Hematopoietic multipotent progenitor cell treated with erythropoietin and hydrocortisone succinate and interleukin-3 and kit ligand, for 17 days (in vitro differentiated cells): Measurements from ENCODE around the gene DNAH17.

Source experiments
- DNase-seq: peaks from one replicate; pipeline ENCODE4 v3.0.0-alpha.2; 2015; ENCODE audit warnings: low spot score

Gene DNAH17

DNA sequence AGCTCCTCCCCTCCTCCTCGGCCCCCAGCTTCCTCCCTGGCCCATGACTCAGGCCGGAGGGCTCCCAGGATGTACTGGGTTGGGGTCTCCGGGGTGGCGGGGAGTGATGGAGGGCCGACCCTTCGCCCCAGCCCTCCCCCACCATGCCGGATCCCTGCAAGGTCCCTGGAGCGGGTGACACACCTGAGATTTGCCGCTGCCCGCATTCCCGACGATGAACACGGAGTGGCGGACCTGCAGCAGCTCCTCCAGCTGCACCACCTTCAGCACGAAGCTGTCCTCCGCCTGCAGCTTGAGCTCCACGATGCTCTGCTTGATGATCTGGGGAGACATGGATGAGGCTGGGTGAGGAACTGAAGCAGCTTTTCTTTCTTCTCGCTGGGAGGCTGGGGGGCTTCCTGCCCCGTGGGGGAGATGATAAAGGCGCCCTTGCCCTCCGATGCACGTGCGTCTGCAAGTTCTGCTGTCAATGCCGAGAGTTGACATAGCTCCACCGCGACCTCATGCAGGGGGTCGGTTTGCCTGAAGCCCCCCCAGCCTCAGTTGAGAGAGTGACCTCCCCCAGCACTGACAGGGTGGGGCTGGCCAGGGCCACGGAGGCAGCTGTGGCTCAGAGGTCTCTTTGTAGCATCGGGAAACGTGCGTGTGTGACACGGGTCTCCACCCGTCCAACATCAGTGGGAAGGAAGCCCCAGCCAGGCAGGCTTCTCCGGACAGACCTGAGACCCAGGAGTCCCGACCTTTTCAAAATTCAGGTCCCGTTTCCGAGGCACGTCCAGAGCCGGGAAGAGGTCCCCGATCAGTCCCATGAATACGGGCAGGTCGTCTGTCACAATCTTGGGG lies 83.1 kb downstream of the DNAH17 start:
- no peak for DNase-seq

DNA sequence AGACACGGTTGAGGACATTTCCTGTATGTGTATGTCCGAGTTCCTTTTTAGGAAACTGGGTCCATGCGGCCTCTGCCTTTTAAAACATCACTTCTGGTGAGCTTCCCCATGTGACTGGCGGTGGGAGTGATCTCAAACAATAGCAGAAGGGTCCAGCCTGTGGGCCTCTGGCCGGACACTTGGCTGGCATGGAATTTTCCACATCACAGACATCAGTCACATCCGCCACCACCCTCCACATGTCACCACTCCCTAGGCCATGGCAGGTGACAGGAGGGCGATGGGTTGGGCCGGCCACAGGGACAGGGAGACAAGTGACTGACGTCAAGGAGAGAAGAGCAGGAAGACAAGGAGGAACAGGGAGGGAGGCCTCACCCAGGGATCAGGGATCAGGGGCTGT lies 83.7 kb downstream of the DNAH17 start:
- DNase-seq, result no peak

DNA sequence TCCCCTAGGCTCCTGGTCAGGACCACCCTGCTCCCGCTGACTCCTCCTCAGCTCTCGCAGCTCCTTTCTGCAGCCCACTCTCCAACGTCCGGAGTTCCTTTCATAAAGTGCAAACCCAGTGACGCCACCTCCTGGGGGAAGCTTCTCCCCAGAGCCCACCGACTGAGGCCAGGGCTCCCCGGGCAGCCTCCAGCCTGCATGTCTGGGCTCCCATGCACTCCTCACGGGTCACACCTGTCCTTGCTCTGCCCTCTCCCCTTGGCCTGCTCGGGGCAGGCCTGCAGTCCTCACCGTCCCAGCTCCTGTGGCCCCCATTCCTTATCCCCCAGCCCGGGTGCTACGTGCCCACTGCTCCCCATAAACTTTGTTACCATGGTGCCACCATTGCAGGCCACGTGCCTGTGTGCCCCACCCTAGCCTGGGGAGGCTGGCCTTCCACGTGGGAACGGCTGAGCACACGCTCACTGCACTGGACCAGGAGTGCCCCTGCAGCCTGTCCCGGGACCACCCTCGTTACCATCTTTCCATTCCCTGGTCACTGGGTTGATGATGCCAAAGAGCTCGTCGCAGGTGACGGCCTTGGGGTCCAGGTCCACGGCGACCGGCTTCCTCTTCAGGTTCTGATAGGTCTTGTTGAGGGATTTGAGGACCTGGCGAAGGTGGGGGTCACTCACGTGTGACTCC lies 84.9 kb downstream of the DNAH17 start:
- DNase-seq, result no peak

DNA sequence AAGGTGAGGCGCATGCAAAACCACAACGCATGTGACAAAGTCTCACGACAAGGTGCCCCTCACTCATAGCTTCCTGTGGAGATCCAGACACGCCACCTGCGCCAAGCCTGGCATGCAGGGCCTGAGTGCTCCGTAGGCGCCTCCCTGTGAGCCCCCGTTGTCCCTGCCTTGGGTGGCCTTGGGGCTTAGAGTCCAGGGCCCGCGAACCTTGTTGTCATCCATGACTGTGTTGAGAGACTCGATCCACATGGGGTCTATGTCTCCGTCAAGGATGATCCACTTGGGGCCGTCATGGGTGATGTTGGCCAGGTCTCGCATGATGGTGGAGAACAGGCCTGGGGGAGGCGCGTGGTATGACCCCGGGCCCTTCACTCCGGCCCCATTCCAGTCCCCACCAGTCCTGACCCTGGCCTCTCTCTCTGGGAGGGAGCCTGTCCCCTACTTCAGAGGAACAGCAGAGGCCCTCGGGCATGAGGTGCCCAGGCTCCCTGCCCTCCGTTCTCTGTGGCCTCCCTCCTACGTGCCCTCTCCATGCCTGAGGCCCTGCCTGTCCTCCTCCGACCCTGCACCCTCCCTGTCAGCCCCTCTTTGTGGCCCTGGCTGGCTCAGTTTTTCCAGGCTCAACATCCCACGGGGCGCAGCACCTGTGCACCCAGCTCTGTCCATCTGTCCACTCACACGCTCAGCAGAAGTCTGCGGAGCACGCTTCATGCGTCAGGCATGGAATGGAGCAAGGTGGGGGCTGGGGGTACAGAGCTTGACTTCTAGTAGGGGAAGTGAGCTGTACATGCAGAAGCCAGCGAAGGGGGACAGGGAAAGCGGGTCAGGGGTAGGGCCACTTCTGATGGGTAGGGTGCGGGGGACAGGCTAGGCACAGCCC lies 85.7 kb downstream of the DNAH17 start:
- no peak for DNase-seq

DNA sequence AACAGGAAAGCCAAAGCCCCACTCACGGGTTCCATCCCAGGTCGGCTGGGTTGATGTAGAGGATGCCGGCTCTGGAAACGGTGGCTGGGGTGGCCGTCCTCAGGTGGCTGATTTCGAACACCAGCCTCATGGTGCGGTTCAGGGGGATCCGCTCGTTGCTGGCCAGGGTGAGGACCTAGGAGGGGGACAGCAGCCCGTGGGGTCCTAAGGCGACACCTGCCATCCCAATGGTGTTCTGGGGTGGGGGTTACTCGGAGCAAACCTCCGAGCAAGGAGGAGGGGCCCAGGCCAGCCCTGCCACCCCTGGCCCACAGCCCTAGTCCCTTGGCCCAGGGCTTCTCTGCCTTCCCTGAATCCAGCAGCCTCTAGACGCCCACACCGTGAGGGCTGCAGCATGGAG lies 86.5 kb downstream of the DNAH17 start:
- no peak for DNase-seq

DNA sequence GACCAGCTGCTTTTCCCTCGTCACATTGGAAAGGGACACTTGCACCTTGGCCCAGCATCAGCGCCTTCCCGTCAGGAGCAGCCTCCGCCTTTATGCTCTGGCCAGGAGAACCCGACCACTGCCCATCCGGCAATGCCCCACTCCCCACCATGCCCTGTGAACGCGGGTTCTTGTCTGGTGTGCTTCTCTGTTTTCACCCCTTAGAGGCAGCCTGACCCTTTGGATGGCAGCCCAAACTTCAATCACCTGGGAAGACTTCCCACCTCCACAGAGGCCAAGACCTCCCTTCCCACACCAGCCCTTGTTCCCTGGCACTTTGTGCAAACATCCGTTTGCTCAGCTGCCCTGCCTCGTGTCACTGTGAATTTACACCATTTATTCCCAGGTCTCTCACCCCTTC lies 87.0 kb downstream of the DNAH17 start:
- no peak for DNase-seq

DNA sequence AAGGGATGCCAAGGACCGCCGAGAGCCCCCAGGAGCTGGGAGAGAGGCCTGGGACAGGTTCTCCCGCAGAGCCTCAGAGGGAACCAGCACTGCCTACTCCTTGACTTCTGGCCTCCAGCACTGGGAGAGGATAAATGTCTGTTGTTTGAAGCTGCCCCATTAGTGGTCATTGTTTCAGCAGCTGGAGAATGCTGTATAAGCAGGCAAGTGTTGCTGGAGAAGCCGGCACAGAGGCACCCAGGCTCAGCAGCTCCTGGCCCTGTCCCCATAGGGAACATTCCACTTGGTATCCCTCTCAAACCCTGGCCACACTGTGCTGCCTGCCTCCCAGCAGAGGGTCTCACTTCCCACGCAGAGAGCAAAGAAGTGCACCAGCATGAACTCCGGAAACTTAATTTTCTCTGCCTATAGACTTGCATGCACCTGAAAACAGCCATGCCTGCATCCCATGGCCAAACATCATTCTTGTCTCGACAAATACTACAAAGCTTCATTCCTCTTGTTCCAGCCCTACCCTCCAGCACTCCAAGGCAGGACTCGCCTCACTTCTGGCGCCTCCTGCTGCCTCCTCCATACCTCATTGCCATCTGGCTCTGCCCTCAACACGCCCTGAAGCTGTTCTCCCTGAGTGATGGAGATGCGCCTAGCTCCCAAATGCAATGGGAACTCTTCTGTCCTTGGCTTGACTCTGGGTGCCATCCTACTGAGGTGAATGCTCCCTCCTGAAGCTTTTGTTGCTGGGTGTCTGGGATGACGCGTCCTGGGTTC lies 88.1 kb downstream of the DNAH17 start:
- DNase-seq, result no peak

DNA sequence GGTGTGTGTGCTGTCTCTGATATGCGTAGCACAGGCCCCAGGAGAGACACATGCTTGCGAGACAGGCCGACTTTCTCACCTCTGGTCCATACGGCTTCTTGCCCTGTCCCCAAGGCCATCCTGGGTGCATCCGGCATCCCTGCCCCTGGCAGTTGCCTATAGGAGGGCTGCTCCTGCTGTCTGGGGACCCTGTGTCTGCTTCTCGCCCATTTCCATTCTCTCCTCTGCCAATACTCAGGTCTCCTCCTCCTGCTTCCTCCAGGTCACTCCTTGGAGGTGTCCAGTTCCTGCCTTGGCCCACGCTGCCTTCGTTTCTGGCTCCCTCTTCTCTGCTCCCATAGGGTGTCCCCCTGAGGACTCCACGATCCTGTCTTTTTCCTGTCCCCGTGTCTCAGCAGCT lies 89.0 kb downstream of the DNAH17 start:
- no peak for DNase-seq

DNA sequence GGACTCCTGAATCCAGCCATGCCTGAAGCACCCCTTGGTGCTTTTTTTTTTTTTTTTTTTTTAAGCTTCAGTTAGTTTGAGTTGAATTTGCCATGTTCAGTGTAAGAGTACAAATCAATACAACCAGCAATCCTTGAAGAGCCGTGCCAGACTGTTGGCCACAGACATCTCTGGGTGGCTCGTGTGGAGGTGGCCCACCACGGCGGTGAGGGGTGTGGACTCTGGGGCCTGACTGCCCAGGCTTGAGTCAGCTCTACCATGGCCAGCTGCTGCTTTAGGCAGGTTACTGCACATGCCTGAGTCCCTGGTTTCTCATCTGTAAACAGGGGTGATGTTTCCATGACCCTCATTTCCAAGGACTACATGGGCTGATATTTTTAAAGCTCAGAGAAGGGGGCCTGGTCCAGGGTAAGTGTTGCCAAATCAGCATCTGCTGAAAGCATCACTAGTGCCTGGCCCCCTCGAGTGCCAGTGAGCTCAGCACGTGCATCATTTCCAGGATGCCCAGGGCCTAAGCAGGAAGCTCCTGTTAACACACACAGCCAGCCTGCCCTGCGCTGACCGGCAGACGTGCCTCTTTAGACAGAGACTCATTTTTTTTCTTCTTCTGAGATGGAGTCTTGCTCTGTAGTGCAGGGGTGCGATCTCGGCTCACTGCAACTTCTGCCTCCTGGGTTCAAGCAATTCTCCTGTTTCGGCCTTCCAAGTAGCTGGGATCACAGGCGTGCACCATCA lies 90.1 kb downstream of the DNAH17 start:
- no peak for DNase-seq

DNA sequence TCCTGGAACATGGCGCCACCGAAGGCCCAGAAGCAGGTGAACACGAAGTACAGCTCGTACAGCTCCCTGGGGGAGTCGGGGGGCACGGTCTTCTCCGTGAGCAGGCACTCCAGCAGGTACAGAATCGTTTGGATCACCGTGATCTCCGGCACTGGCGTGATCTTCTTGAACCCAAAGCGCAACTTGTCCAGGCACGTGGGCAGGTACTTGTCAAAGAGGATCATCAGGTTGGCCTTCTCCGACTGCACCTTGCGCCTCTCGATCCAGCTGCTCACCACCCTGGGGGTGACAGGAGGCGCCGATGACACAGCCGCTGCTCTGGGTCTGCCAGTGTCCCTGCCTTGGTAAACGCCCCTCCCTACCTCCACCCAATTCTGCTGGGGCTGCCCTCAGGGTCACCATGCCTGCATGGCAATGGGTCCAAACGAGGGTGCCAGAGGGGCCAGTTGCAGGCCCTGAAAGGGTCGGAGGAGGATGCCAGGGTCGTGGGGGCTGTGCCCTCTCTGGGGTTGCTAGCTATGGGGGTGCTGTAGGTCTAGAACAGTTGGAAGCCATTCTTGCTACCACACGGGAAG lies 90.9 kb downstream of the DNAH17 start:
- DNase-seq, result no peak

DNA sequence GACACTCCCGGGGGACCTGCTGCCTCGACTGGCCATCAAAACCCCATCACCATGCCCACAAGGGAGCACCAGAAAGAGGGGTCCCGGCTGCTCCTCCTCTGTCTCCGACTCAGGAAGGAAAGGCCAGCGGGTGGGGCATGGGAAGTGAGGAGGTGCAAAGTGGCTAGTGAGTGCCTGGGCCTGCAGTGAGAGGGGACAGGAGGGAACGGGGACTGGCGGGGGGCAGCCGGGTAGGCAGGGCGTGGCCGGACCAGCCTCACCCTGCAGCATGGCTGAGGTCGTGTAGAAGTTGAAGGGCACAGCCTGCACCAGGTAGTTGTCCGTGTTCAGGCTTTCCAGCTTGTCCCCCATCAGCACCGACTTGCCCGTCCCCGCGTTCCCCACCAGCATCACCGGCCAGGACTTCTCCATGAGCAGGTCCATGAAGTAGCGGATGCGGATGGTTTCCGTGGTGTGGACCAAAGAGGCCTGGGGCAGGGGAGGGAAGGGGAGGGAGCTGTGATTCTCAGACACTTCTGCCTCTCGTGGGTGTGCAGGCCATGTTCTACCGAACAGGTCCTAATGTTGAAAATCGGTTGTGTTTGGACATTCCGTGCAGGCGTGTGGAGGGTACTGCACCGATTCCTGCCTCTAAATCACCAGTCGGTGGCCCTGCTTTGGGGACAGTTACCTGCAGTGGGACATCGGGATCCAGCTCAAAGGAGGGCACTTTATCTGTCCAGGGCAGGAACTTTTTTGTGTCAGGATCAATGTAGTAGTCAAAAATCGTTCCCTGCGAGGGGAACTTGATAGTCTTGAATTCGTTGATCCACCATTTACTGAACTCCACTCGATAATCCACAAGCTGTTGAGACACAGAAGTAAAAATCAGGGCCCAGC lies 91.7 kb downstream of the DNAH17 start:
- no peak for DNase-seq

DNA sequence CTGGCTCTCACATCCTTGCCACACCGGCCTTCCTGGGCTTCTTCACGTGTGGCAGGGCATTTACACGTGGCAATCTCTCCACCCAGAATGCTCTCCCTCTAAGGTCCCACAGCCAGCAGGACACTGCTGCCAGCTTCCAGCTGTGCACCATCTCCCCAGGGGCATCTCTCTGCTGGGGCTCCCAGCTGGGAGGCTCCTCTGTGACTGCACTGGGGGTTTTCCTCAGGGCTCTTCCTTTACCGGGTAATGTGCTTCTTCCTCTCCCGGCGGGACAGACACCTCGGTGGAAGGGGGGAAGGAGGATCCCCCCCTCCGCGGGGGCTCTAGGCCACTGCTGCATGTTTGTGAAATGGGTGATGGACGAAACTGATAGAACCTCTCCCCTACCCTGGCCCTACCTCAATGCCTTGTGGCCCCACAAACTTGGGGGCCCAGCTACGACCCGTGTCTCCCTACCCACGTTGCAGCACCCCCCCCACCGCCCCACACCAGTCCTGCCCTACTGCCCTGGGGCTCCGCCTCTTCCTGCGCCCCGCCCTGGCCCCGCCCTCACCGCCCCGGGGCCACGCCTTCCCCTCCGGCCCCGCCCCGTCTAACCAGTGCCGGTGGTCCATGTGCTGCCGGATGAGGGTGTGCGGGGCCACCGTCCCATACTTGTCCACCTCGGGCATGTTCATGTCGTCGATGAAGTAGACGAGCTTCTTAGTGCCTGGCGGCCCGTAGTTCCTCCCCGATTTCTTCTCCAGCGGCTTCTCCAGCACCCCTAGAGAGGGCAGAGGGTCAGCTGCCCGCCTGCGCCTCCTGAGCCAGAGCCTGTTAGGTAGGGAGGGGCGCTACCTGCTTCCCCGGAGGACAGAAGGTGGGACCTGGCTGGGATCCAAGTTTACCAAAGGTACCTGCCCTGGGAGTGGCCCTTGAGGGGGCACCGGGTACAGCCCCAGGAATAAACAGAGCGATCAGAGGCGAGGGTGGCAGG lies 92.6 kb downstream of the DNAH17 start:
- no peak for DNase-seq

DNA sequence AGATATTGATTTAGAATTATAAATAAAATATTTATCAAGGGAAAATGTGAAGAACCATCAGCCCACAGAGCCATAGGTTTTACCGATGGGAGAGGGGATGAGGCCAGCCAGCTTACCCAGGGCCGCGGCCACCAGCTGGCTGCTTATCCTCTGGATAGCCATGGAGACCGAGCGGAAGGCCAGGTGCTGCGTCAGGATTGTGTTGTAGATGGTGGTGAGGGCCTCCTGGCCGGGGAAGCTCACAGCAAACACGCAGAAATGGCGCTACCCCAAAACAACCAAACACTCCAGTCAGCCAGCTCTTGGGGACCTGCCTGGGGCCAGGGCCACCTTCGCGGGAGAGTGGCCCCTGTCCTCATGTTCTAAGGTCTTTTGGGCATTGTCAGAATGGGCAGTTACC lies 97.8 kb downstream of the DNAH17 start:
- DNase-seq, result no peak

DNA sequence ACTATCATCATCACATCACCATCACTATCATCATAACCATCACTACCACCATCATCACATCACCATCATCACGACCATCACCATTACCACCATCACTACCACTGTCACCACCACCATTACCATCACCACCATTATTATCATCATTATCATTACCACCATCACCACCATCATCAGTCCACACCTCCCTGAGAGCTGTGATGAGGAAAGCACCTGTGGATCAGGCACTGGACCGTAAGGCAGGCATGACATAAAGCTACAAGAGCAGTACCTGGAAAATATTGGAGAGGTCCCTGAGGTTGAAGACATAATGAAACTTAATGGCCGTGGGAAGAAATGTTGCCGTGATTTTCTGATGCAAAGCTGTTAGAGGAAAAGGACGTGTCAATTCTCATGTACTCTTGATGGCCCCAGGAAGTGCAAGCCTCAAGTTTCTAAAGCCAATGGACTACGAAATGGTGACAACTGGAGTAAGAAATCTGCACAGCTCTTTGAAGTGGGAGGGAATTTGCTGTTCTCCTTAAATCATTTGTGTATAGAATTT lies 98.4 kb downstream of the DNAH17 start:
- no peak for DNase-seq

DNA sequence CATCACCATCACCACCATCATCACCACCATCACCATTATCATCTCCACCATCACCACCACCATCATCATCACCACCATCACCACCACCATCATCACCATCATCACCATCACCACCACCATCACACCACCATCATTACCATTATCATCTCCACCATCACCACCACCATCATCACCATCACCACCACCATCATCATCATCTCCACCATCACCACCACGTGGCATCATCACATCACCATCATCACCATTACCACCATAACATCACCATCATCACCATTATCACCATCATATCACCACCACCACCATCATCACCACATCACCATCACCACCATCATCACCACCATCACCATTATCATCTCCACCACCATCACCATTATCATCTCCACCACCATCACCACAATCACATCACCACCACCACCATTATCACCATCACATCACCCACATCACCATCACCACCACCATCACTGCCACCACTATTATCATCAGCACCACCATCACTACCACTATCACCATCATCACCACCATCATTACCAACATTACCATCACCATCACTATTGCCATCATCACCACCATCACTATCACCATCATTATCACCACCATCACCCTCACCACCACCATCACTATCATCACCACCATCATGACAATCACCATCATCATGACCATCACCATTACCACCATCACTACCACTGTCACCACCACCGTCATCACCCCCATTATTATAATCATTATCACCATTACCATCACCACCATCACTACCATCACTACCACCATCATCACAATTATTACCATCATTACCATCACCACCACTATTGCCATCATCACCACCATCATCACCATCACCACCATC lies 99.1 kb downstream of the DNAH17 start:
- no peak for DNase-seq

DNA sequence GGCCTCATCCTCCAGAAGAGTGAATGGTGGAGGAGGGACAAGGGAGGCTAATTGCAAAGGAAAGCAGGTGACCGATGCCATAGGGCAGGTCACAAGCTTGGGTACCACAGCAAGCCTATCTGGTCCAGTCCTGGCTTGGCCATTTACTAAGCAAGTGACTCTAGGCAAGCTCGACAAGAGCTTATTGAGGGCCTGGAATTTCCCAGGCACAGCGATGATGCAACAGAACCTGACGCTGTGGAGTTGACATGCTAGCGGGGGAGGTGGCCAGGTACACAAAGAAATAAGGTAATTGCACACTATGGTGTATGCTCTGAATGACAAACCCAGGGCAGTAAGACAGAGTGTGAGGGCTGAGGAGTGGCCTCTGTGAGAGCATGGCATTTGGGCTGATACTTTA lies 100.2 kb downstream of the DNAH17 start:
- DNase-seq, result no peak

DNA sequence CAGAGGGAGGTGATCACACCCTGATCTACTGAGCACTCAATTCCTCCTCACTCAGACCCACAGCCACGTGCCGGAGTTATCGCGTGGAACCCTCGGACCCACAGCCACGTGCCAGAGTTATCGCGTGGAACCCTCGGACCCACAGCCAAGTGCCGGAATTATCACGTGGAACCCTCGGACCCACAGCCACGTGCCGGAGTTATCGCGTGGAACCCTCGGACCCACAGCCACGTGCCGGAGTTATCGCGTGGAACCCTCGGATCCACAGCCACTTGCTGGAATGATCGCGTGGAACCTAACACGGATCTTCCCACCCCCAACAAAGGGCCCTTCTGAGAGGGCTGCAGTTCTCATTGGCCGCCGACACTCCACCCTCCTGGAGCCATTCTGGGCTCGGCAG lies 101.0 kb downstream of the DNAH17 start:
- no peak for DNase-seq
